Transverse colon (tissue), 3 donors: ENCODE data around the gene MYRF.

Experiments
- POLR2A ChIP-seq: fragments of 450-650 bp; IDR thresholded peaks from one replicate; pipeline ENCODE4 v1.6.1; 2016; ENCODE audit warnings: antibody characterized with exemption, mild to moderate bottlenecking, moderate library complexity
- POLR2AphosphoS5 ChIP-seq, 3 donors: sonication (generic); formaldehyde crosslinking; IDR thresholded peaks; one replicate each; pipeline ENCODE4 v1.6.1; 2016; ENCODE audit warnings: antibody characterized with exemption in 3 of 3

DNA sequence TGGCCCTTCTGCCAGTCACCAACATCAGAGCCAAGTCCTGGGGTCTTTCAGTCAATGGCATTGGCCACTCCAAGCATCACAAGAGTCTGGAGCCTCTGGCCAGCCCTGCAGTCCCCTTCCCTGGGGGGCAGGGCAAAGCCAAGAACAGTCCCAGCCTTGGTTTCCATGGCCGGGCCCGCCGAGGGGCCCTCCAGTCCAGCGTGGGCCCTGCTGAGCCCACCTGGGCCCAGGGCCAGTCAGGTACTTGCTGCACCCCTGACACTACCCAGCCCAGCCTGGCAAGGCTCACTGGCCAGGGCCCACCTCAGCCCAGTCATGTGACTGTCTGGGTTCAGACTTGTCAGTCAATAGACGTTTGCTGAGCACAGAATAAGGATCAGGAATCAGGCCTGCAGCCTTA is 29.1 kb downstream of the MYRF start:
- TF ChIP-seq POLR2A (no peak), POLR2AphosphoS5 (IDR thresholded peaks at IDR 0.05) (no peak)
